Nucleus accumbens (tissue), 56 donors: ENCODE results near the gene AKT1.

Source experiments
- DNase-seq, 56 donors: peaks; one replicate each; lab custom pipeline; 2025; lab: John Stamatoyannopoulos, UW

AKT1 gene

DNA sequence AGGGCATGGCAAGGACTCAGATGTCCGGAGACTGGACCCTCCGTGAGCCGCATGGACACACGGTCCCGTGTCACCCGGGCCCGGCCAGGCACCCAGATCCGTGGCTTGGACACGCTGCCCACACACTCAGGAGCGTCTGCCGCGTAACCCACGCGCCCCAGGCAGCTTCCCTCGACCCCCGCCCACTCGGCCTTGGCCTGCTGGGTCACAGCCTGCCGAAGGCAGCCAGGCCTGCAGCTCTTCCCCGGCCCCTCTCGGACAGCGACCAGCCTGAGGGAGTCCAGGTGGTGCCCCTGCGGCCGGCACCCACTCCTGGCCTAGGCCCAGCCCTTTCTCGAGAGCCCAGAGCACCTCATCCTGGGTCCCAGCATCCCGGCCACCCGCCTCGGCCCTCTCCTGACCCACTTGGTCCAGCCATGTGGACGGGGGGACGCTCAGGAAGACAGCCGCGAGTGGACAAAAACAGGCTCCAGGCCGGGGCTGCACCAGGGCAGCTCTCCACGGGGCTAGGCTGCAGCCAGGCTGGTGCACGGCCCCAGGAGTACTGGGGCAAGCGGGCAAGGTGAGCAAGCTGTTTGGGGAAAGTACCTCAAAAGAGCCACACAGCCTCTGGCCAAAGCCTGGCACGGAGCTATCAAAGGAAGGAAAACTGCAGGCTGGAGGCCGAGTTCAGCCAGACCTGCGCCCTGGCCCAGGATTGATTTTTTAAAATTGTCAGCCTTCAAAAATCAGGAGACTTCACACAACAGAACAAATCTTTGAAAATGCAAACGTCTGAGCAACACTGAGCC, 6.5 kb downstream of the AKT1 start:
- DNase-seq, result no peak

DNA sequence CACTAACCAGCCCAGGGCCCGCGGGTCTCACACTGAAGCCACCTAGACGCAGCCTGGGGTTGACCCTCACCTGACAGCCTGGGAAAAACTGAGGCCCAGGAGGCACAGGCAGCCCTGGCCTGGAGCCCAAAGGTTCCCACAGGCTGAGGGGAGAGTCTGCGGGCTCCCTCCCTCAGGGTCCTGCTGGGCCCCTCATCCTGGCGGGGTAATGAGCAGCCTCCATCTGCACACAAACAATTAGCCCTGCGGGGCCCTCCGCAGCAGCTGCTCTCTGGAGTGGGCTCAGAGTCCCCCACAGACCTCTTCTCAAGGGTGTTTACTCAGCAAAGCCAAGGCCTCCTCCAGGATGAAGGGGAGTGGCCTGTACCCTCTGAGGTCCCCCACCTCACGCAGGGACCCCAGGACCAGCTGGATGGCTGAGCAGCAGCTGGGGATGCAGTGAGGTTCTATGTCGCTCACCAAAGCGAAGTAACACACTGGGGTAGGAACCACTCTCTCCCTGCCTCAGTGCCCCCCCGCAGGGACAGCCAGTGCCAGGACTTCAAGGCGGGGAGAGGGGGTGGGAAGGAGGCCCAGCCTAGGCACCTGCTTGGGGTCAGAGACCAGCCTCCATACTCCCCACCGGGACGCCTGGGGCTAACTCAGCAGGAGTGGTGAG, 7.3 kb downstream of the AKT1 start:
- no peak for DNase-seq

DNA sequence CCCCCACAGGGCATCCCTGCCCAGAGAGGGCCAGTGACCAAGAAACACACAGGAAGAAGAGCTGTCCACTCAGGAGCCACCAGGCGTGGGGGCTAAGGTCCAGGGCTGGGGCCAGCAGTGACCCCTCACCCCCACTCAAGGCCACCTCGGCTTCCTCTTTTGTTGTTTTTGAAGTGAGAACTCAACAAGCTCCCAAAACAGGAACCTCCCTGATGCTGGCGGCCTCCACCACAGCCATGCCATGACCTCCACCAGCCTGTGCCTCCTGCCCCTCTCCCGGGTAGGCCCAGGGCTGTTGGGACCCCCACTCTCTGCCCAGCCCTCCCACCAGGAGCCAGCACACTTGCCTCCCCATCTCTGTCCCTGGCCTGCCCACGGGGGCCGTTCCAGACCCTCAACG, 7.8 kb downstream of the AKT1 start:
- no peak for DNase-seq

- DNase-seq, result peak in 3 of 56 donors; percentile 25 to 46 (median 27)
Observed at GRCh38 chr14:104786726-104787675, 8.5 kb downstream of the AKT1 start.

DNA sequence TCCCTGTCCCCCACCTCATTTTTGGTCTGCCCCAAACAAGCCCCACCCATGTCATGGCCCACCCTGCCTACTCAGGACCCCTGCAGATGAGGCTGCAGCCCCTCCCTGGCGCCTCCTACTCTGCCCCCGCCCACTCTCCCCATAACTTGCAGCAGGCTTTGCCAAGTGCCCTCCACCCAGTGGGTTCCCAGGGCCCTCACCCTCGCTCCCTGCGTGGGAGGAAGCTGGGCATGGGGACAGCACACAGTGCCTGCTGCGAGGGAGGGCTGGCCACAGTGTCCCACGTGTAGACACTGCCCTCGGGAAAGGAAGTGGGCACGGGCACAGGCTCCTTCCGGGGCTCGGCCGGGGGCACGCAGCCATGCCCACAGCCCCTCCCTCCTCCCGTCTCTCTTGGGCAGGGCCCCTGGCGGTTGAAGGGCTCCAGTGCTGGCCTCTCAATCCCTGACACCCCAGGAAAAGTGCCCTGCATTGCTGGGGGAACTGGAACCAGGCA, 9.4 kb downstream of the AKT1 start:
- DNase-seq, result no peak

DNA sequence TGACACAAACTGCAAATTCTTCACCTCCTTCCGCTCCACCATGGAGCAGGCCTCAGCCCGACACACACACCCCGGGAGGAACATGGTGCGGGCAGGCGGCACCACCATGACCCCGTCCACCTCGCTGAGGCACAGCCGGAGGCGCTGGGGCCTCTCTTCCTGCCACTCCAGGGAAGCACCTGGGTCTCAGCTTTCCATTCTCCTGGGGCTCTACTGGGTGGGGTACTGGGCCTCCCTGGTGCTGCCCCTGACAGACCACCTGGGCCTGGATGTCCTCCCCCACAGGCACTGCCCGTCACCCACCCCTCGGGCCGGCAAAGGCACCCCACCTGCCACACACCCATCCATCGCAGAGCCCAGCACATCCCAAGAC, 9.9 kb downstream of the AKT1 start:
- no peak for DNase-seq

- peak in 5 of 56 donors; percentile 10 to 39 (median 19) for DNase-seq
Observed at GRCh38 chr14:104784846-104785707, 10.5 kb downstream of the AKT1 start.

DNA sequence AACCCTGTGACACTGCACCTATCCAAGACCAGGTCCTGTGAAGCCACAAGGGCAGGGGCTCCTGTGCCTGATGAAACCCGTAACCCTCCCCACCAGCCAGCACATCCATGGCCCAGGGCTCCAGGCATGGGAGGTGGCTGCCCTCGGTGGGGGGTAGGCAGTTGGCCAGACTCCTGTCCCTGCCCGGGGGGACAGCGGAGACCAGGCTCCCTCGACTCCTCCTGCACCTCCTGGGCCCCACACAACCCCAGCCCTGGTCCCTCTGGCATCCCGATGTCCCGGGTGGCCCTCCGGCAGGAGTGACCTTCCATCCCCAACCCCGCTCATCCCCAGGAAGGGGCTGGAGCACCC, 11.4 kb downstream of the AKT1 start:
- no peak for DNase-seq

GRCh38 chr14:104783484-104784217, 11.9 kb downstream of the AKT1 start:
- no peak for DNase-seq

DNA sequence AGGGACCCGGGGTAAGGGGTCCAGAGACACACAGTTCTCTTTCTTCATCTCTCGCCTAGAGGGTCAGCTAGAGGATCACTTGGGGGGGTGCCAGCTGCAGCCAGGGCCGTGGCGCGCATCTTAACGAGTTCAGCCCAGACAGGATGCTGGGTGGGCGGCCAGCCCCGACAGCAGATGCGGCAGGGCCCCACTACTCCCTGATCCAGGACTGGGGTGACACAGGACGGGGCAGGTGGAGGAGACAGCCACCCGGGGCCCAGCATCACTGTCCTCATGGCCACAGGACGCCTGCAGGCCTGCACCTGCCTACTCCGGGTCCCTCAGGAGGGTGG, 12.8 kb downstream of the AKT1 start:
- no peak for DNase-seq

GRCh38 chr14:104782086-104782807, 13.3 kb downstream of the AKT1 start:
- no peak for DNase-seq

DNA sequence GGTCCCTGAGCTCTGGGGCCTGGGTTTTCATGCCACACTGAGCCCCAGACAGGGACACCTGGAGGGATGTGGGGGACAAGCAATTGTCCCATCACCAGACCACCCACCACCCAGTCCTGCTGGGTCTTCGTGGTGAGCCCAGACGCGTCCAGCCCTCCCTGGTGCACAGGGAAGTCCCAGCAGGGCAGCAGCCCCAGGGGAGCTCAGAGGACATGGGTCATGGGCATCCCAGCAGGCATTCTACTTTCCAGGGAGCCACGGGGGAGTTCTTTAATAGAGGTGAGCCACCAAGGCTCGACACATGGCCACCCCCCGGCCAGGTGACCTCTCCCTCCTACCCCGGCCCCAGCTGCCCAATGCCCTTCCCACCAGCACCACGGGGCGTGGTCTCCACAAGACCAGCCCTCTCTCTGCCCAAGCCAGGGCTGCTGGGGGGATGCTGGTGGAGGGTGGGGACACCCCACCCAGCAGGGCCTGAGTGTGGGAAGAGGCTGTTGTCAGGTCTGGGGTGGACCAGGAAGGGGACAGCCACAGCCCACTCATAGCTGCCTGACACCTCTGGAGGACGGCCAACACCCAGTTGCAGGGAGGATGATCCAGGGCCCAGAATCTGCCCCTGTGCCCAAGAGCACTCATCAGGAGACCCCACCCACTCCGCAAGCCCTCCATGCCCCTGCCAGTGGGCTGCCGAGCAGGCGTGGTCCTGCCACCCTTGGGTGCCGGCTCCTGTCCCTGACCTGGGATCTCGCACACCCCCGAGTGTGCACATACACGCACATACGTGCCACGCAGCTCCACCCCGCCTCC, 14.1 kb downstream of the AKT1 start:
- no peak for DNase-seq

DNA sequence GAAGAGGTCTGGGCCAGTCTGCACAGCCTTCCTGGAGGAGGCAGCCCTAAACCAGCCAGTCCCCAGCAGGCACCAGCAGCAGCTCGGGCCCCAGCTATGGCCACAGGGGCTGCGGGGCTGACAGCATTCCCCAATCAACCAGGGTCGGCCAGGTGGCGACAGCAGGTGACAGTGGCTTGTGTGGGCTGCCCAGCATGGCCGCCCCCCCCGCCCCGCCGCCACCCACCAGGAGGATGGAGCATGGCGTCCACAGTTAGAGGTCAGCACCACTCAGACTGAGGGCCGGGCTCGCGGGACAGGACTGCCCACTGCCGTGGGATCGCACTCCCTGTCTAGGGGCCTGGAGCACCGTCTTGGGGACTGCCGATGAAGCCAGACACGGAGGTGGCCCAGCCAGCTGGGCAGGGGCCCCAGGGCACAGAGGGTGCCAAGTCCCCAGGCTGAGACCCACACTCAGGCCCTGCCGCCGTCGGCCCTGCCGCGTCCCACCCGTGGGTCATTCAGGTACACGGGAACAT, 15.0 kb downstream of the AKT1 start:
- DNase-seq, result no peak

GRCh38 chr14:104779776-104780512, 15.6 kb downstream of the AKT1 start:
- no peak for DNase-seq

- DNase-seq, result no peak
Observed at GRCh38 chr14:104778694-104779331, 16.7 kb downstream of the AKT1 start.

DNA sequence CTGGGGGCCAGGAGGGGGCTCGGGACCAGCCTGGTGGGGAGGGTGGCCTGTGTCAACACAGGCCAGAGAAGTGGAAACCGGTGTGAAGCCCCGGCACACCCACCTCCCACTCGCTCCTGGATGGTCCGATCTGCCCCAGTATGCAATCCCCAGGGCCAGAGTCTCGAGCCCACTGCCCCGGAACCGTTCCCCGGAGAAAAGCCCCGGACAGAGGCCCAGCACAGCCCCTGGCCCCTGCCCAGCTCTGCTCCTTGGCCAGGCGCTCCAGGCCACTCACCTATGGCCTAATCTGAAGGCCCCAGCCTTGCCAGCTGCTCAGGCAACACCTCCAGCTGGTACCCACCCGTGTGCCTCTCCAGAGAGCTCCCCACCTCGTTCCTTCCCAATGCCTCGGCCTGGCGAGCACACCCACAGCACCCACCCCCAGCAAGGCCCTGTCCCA, 17.7 kb downstream of the AKT1 start:
- no peak for DNase-seq
